Activated CD4-positive, alpha-beta T cell treated with anti-CD3 and anti-CD28 coated beads, Interleukin-2, amount 50 U/mL, for 16 hours (primary cell): ENCODE measurements around the gene DPF3.

Experiments
- DNase-seq: peaks from one replicate; pipeline ENCODE4 v3.0.0-alpha.2; 2020

The DPF3 gene

GRCh38 chr14:72588521-72588920 lies 305.4 kb downstream of the DPF3 start:
- no peak for DNase-seq

- DNase-seq, result no peak
Measured at GRCh38 chr14:72583316-72584272, 310.3 kb downstream of the DPF3 start.

GRCh38 chr14:72582582-72582981 lies 311.3 kb downstream of the DPF3 start:
- peak; percentile 22 for DNase-seq

- DNase-seq, result no peak
Measured at GRCh38 chr14:72578514-72578913, 315.4 kb downstream of the DPF3 start.

- no peak for DNase-seq
Measured at GRCh38 chr14:72577521-72577920, 316.4 kb downstream of the DPF3 start.

- DNase-seq, result no peak
Measured at GRCh38 chr14:72576258-72576657, 317.6 kb downstream of the DPF3 start.

- DNase-seq, result no peak
Measured at GRCh38 chr14:72574715-72575114, 319.2 kb downstream of the DPF3 start.

GRCh38 chr14:72573725-72574417 lies 320.0 kb downstream of the DPF3 start:
- DNase-seq, result no peak
